ENCODE results near the gene CFAP299. TPM values are rescaled to one million over a fixed set of nuclear protein-coding genes. Genes with fewer than 3 reads are reported as not detected.

CFAP299 gene
- total RNA-seq, 4 donors from 2014 or later, result 5.1 TPM; not detected in 3

- Histone ChIP-seq H3K27ac (no peak overlapping the region), H3K36me3 (no peaks in the 10 kb centered on the region), H3K27me3 (no peaks in the 10 kb centered on the region), H3K9me3 (peaks cover 0 to 15% (median 0%) of the 10 kb centered on the region in 3 donors), H3K4me1 (no peaks in the 10 kb centered on the region), H3K4me3 (no peak overlapping the region)
- WGBS, 2 donors (ENCODE audit: low coverage in 1 of 2), result 86% methylated on average over 1 of the region's 3 CpGs; no CpG with 5 or more reads in 1 of the 2 donors
- TF ChIP-seq POLR2A (IDR thresholded peaks at IDR 0.05) (no peak), POLR2AphosphoS5 (IDR thresholded peaks at IDR 0.05) (no peak), EP300 (IDR thresholded peaks at IDR 0.05) (no peak), CTCF (IDR thresholded peaks at IDR 0.05) (no peak)
- ATAC-seq, result no peak
Observed at GRCh38 chr4:80370635-80371034, 35.1 kb downstream of the CFAP299 start.

GRCh38 chr4:80371046-80371445 is 35.5 kb downstream of the CFAP299 start:
- WGBS, 2 donors (ENCODE audit: low coverage in 1 of 2), result 100% methylated on average over 1 of the region's 2 CpGs
- Histone ChIP-seq H3K4me1 (no peaks in the 10 kb centered on the region), H3K27ac (no peak overlapping the region), H3K4me3 (no peak overlapping the region), H3K27me3 (no peaks in the 10 kb centered on the region), H3K9me3 (peaks cover 0 to 15% (median 0%) of the 10 kb centered on the region in 3 donors), H3K36me3 (no peaks in the 10 kb centered on the region)
- ATAC-seq, result no peak
- TF ChIP-seq EP300 (IDR thresholded peaks at IDR 0.05), result no peak
- no peak for TF ChIP-seq CTCF (IDR thresholded peaks at IDR 0.05)
- no peak for TF ChIP-seq POLR2A (IDR thresholded peaks at IDR 0.05)
- TF ChIP-seq POLR2AphosphoS5 (IDR thresholded peaks at IDR 0.05), result no peak

GRCh38 chr4:80374180-80374579 is 38.6 kb downstream of the CFAP299 start:
- Histone ChIP-seq H3K27me3 (no peaks in the 10 kb centered on the region), H3K9me3 (peaks cover 0 to 15% (median 0%) of the 10 kb centered on the region in 3 donors), H3K4me3 (no peak overlapping the region), H3K27ac (no peak overlapping the region), H3K36me3 (no peaks in the 10 kb centered on the region), H3K4me1 (no peaks in the 10 kb centered on the region)
- TF ChIP-seq EP300 (IDR thresholded peaks at IDR 0.05) (no peak), POLR2AphosphoS5 (IDR thresholded peaks at IDR 0.05) (no peak), CTCF (IDR thresholded peaks at IDR 0.05) (no peak), POLR2A (IDR thresholded peaks at IDR 0.05) (no peak)
- no peak for ATAC-seq

GRCh38 chr4:80382090-80382832 is 46.7 kb downstream of the CFAP299 start:
- H3K27ac ChIP-seq, result no peak overlapping the region
- H3K36me3 ChIP-seq, result no peaks in the 10 kb centered on the region
- no peak overlapping the region for H3K4me3 ChIP-seq
- 70 to 74% methylated on average over 3 of the region's 3 CpGs for WGBS, 2 donors (ENCODE audit: low coverage in 1 of 2)
- no peak for ATAC-seq
- TF ChIP-seq CTCF (IDR thresholded peaks at IDR 0.05), result no peak
- no peak for TF ChIP-seq POLR2AphosphoS5 (IDR thresholded peaks at IDR 0.05)
- no peak for TF ChIP-seq POLR2A (IDR thresholded peaks at IDR 0.05)
- no peak for TF ChIP-seq EP300 (IDR thresholded peaks at IDR 0.05)
- no peaks in the 10 kb centered on the region for H3K27me3 ChIP-seq
- no peaks in the 10 kb centered on the region for H3K4me1 ChIP-seq
- H3K9me3 ChIP-seq, result no peaks in the 10 kb centered on the region

All from gastroesophageal sphincter (tissue), 4 donors.